GM19324 (cell line): ENCODE data around the gene TMEM240.
"Not testable (repeated sequence)": the region's sequence is repeated elsewhere in the genome, so short reads cannot be mapped to it uniquely, and the experiment has no call there.

ENCODE experiments used
- ATAC-seq: cut with Tn5 transposase; IDR thresholded peaks from one replicate; pipeline ENCODE4 v1.9.1; 2021; ENCODE audit warnings: mild to moderate bottlenecking, moderate library complexity; ENCODE audit not compliant: unreplicated experiment, low FRiP score

TMEM240 gene

DNA sequence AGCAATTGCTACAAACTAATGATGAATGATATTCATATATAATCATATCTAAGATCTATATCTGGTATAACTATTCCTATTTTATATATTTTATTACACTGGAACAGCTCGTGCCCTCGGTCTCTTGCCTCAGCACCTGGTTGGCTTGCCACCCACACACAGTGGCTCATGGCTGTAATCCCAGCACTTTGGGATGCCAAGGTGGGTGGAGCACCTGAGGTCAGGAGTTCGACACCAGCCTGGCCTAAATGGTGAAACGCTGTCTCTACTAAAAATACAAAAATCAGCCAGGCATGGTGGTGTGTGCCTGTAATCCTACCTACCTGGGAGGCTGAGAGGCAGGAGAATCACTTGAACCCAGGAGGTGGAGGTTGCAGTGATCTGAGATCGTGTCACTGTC, 34.6 kb downstream of the TMEM240 start:
- ATAC-seq, result not testable (repeated sequence)

GRCh38 chr1:1505366-1505798, 35.0 kb downstream of the TMEM240 start:
- ATAC-seq, result not testable (repeated sequence)

DNA sequence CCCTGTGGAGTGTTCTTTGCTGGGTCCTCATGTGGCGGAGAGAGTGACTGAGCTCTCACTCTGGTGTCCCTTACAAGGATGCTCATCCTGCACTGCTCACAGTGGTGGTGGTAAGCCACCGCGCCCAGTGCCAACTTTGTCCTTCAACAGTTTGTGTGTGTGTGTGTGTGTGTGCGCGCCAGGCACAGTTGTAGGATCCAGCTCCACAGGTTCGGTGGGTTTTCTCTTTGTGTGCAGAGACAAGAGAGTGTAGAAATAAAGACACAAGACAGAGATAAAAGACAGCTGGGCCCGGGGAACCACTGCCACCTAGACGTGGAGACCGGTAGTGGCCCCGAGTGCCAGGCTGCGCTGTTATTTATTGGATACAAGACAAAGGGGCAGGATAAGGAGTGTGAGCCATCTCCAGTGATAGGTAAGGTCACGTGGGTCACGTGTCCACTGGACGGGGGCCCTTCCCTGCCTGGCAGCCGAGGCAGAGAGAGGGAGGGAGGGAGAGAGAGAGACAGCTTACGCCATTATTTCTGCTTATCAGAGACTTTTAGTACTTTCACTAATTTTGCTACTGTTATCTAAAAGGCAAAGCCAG, 35.6 kb downstream of the TMEM240 start:
- ATAC-seq, result not testable (repeated sequence)

DNA sequence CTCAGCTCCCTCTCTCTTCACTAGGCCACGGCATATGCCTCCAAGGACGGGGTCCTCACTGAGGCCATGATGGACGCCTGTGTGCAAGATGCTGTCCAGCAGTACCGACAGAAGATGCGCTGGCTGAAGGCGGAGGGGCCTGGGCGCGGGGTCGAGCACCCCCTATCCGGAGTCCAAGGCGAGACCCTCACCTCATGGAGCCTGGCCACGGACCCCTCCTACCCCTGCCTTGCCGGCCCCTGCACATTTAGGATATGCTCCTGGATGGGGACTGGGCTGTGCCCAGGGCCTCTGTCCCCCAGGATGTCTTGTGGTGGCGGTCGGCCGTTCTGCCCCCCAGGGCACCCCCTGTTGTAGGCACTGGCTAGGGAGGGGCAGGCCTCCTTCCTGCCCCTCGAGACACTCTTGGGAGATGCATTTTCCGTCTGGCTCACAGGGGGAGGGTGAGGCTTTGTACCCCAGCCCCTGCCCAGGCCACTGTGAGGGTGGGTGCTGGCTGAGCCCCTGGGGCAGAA, 44.9 kb downstream of the TMEM240 start:
- not testable (repeated sequence) for ATAC-seq

GRCh38 chr1:1494311-1494710, 46.1 kb downstream of the TMEM240 start:
- ATAC-seq, result not testable (repeated sequence)

DNA sequence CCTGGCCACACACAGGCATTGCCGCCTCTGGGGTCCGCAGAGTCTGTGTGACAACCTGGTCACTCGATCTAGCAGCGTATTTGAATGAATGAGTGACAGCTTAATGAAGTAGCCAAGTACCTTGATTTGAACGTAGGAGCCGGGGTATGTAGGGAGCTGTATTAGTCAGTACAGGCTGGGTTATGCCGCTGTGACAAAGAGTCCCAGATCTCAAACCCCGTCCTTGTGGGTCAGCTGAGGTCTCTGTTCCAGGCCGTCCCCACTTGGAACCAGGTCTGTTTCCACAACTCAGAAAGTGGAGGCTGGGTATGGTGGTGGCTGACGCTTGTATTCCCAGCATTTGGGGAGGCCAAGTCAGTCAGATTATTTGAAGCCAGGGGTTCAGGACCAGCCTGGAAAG, 48.8 kb downstream of the TMEM240 start:
- ATAC-seq, result no peak

DNA sequence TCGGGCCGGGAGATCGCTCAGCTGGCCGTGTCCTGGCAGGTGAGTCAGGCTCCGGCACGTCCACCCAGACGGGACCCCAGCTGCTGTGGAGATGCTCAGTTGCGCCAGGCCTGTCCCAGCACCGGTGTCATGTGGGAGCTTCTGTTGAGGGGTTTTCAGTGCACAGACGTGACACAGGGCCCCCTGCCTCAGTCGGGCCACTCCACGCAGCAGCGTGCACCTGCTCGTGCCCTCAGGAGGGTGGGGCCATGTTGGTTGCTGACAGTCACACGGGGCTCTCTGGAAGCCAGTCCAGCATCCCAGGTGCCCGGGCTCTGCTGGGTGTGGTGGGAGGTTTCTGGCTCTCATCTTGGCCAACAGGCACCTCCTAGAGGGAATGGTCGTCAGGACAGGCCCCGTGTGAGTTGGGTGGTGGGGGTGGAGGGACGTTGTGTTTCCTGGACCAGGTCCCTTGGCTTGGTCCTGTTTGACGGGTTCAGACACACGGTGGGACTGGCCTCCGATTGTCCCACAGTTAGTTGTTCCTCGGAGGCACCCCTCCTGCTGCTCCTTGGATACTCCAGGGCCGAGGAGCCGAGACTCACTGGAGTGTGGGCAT, 49.7 kb downstream of the TMEM240 start:
- ATAC-seq, result no peak

DNA sequence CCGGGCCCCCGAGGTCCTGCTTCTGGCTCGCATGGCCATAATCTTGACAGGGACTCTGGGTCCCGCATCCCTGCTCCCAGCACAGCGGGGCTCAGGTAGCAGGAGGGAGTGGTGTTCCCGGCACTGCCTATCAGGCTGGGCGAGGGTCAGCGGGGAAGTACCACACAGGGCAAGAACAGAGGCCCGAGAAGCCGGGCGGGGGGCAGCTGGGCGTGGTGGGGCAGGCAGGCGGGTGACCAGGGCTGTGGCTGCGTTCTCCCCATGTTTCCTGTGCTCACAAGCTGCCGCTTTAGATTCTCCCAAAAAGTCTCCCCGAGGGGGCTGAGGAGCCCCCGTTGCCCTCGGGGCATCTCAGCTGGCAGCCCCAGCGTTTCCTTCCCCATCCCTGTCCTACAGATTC, 50.6 kb downstream of the TMEM240 start:
- no peak for ATAC-seq

DNA sequence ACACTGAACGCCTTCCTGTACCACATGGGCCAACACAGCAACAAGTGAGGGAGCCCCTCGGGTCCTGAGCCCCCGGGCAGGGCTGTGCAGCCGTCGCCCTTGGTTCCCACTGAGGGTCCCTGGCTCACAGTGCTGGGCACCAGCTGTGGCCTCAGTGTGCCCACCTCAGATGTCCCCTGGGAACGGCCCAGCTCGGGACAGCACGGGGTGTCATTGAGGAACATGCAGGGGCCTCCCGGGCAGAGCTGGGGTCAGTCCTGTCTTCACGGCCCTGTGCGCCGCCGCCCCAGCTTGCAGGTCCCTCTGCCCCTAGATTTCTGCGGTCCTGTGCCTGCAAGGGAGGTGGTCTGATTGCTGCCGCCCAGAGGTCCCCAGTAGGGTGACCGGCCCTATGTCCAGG, 51.2 kb downstream of the TMEM240 start:
- ATAC-seq, result no peak

DNA sequence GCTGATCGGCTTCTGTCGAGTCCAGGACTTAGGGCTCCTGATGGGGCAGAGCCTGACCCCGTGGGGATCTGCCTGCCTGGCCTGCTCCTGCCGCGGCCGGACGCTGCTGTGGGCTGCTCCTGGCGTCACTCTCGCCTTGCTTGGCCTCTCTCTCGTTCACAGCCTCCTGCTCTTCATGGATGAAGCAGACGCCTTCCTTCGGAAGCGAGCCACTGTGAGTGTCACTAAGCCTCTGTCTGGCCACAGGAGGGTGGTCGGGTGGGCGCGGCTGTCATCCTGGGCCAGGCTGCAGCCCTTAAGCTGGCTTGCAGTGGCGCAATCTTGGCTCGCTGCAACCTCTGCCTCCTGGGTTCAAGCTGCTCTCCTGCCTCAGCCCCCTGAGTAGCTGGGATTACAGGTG, 52.7 kb downstream of the TMEM240 start:
- ATAC-seq, result no peak

- ATAC-seq, result not testable (repeated sequence)
Observed at GRCh38 chr1:1485755-1486317, 54.6 kb downstream of the TMEM240 start.

DNA sequence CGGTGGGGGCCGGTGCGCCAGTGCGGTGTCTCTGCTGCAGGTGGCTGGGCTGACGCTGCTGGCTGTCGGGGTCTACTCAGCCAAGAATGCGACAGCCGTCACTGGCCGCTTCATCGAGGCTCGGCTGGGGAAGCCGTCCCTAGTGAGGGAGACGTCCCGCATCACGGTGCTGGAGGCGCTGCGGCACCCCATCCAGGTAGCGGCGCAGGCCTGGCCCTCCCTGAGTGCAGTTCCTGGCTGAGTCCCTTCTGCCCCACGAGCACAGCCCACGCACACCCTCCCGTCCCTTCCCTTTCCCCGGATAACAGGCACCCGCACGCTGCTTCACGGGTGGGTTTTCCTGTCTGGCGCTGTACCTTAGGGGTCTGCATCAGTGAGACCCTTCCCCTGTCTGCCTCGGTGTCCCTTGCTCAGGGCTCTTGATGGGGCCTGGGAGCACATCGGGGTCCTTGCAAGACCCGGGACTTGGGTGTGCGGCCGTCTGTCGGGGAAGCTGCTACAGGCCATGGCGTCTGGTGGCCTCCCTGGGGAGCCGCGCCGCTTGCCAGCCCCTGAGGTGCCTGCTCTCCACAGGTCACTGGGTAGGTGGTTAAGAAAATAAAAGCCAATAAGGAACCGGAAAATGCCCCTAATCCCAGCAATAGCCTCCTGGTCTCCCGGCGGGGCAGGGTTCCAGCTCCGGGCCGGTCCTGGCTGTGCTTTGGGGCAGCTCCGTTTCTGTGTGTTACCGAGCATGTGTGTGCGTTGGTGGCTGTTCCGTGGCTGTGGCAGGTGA, 55.3 kb downstream of the TMEM240 start:
- ATAC-seq, result not testable (repeated sequence)
